ENCODE results near the gene HK1.

The HK1 gene

DNA sequence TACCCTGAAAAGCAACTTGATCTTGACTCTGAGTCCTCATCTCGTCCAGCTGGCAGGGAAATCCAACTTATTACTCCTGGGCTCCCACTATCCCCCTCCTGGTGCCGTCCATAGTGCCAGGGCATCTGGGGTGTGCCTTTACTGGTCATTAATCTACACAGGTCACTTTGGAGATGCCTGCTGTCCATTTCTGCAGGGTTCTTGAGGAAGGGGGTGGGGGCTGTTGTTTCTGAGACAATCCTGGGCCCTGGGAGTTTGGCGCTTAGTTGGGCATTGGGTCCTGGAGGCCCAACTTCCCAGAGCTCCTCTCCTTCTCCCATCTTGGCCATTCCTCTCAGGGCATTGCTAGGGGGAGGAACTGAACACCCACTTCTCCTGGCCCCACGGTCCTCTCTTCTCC lies 144.4 kb downstream of the HK1 start:
- DNase-seq (ENCODE audit: low read depth) = no peak
- TF ChIP-seq, protein P1, sequence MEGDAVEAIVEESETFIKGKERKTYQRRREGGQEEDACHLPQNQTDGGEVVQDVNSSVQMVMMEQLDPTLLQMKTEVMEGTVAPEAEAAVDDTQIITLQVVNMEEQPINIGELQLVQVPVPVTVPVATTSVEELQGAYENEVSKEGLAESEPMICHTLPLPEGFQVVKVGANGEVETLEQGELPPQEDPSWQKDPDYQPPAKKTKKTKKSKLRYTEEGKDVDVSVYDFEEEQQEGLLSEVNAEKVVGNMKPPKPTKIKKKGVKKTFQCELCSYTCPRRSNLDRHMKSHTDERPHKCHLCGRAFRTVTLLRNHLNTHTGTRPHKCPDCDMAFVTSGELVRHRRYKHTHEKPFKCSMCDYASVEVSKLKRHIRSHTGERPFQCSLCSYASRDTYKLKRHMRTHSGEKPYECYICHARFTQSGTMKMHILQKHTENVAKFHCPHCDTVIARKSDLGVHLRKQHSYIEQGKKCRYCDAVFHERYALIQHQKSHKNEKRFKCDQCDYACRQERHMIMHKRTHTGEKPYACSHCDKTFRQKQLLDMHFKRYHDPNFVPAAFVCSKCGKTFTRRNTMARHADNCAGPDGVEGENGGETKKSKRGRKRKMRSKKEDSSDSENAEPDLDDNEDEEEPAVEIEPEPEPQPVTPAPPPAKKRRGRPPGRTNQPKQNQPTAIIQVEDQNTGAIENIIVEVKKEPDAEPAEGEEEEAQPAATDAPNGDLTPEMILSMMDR (conservative IDR thresholded peaks at IDR 0.05; ENCODE audit: low read depth, low read length) = no peak
- no peak overlapping the region for H3K4me3 ChIP-seq (ENCODE audit: low read depth, low read length)

DNA sequence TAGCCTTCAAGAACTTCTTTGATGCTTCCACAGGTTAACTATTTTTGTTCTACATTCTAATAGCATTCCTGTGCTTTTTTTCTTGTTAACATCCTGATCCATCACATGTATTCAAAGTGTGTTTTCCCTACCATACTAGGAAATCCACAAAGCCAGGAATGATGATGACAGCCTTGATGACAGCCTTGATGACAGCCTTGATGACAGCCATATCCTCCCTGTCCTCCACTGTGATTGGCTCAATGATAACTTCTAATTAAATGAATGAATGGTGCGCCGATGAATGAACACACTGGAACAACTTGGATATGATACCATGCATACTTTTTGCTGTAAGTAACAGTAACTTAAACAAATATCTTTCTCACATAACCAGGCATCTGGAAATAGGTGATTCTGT lies 146.7 kb downstream of the HK1 start:
- TF ChIP-seq, protein P1 (conservative IDR thresholded peaks at IDR 0.05; ENCODE audit: low read depth, low read length) = no peak
- H3K4me3 ChIP-seq (ENCODE audit: low read depth, low read length) = no peak overlapping the region
- DNase-seq (ENCODE audit: low read depth) = no peak

DNA sequence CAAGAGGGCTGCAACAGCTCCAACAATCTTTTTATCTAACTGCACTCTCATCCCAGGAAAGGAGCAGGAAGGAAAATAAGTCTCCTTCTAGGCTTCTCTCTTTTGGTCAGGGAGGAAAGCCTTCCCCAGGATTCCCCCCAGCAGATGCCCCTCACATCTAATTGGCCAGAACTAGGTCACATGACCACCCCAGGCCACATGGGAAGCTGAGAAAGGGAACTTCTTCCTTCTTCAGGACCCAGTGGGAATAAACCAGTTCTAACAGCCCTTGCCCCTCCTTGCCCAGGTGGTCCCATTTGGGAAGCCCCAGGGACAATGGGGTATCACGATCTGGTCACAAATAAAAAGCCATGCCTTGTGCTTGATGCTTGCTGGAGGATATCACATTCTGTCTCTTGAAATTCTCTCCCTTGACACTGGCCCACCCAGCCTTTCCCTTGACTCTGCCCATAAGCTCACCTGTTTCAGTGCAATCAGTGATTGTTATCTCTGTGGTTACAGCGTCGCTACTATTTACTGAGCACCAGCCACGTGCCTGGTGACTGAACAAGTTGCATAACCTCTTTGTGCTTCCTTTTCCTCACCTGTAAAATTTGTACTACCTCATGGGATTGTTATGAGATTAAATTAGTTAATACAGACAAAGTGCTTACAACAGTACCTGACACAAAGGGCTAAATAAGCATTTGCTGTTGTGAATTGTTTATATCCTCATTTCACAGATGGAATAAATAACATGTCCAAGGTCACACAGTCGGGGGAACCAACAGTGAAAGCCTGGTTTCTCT lies 147.4 kb downstream of the HK1 start:
- no peak overlapping the region for H3K4me3 ChIP-seq (ENCODE audit: low read depth, low read length)
- TF ChIP-seq, protein P1 (conservative IDR thresholded peaks at IDR 0.05; ENCODE audit: low read depth, low read length) = no peak
- DNase-seq (ENCODE audit: low read depth) = no peak

DNA sequence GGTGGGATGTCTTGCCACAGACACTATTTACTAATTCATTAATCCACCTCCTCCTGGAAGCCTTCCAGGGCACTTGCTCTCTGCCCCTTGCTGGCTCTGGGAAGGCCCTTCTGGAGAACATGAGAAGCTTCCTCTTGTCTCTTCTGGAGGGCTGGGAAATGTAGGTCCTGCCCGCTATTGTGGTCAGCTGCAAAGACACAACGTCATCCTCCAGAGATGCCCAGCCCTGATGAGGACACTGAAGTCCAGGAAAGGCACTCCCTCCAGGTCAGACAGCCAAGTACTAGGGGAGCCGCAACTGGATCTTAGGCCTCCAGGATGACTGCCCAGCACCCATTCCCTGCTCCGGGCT lies 148.1 kb downstream of the HK1 start:
- no peak for DNase-seq (ENCODE audit: low read depth)
- TF ChIP-seq, protein P1 (conservative IDR thresholded peaks at IDR 0.05; ENCODE audit: low read depth, low read length) = no peak
- H3K4me3 ChIP-seq (ENCODE audit: low read depth, low read length) = no peak overlapping the region

DNA sequence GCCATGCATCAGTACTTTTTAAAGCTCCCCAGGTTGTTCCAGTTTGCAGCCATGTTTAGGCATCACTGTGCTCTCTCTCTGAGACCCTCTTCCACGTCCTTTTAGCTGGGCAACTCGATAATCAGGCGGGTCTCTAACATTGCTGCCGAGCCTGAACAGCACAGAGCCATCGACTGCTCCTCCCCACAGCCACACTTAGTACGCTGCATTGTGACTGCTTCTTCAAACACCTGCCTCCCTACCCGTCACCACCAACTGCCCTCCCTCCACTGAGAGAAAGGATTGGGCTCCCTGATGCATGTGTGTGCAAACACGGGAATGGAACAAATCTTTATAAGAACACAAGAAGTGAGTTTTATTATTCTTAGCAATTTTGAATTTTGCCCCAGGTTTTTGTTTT lies 149.9 kb downstream of the HK1 start:
- no peak for DNase-seq (ENCODE audit: low read depth)
- TF ChIP-seq, protein P1 (conservative IDR thresholded peaks at IDR 0.05; ENCODE audit: low read depth, low read length) = no peak
- H3K4me3 ChIP-seq (ENCODE audit: low read depth, low read length) = no peak overlapping the region

DNA sequence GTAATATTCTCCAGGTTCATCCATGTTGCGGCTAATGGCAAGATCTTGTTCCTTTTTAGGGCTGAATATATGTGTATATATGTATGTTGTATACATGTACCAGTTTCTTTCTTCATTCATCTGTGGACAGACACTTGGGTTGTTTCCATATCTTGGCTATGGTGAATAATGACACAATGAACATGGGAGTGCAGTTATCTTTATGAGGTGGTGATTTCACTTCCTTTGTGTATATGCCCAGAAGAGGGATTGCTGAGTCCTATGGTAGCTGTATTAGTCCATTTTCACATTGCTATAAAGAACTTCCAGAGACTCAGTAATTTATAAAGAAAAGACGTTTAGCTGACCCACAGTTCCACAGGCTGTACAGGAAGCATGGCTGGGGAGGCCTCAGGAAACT lies 155.9 kb downstream of the HK1 start:
- no peak overlapping the region for H3K4me3 ChIP-seq (ENCODE audit: low read depth, low read length)
- TF ChIP-seq, protein P1 (conservative IDR thresholded peaks at IDR 0.05; ENCODE audit: low read depth, low read length) = no peak
- no peak for DNase-seq (ENCODE audit: low read depth)

DNA sequence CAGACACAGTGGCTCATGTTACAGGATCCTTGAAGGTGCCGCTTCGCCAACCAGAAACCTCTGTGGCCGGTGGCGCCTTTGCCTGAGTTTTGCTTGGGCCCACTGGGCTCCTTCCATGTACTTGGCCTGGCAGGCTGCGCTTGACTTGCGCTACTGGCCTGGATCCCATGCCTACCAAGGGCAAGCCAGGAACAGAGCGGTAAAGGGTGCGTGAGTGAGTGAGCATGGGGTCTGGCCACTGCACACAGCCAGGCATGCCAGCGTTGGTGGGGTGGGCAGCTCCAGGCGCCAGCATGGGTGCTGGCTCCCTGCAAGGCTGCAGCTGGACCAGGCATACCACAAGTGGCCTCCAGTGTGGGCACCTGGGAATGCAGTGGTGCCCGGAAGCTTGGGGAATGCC lies 156.6 kb downstream of the HK1 start:
- TF ChIP-seq, protein P1 (conservative IDR thresholded peaks at IDR 0.05; ENCODE audit: low read depth, low read length) = no peak
- no peak for DNase-seq (ENCODE audit: low read depth)
- no peak overlapping the region for H3K4me3 ChIP-seq (ENCODE audit: low read depth, low read length)

All from choroid plexus epithelial cell (primary cell).